Rectal smooth muscle tissue (tissue), 1 donor: ENCODE results near the gene MEAF6.
A peak's percentile ranks its signal among the peaks of the same experiment; 100 is the strongest.
"Not testable (repeated sequence)": the region's sequence is repeated elsewhere in the genome, so short reads cannot be mapped to it uniquely, and the experiment has no call there.

Source experiments
- H3K27ac ChIP-seq: one replicate; pipeline ENCODE4 v1.7.0; 2013; ENCODE audit warnings: low read depth, low read length, inconsistent platforms
- H3K27me3 ChIP-seq: one replicate; pipeline ENCODE4 v1.7.0; 2013; ENCODE audit warnings: low read length; ENCODE audit not compliant: control insufficient read depth, insufficient read depth
- H3K36me3 ChIP-seq: one replicate; pipeline ENCODE4 v1.7.0; 2013; ENCODE audit warnings: low read length; ENCODE audit not compliant: control insufficient read depth, insufficient read depth
- H3K4me1 ChIP-seq: one replicate; pipeline ENCODE4 v1.7.0; 2013; ENCODE audit warnings: low read length; ENCODE audit not compliant: control insufficient read depth, insufficient read depth
- H3K4me3 ChIP-seq: one replicate; pipeline ENCODE4 v1.7.0; 2013; ENCODE audit warnings: low read length
- H3K9ac ChIP-seq: one replicate; pipeline ENCODE4 v1.7.0; 2013; ENCODE audit warnings: low read length

MEAF6 gene

GRCh38 chr1:37514350-37515184, at the start of gene MEAF6:
Gene MEAF6, minus strand, starts transcription at chr1:37514766. Its CDS starts 20 bp downstream, at chr1:37514746.
- Histone ChIP-seq H3K9ac (peak within 1 kb of the TSS; percentile 76), H3K36me3 (peaks cover 3% of the 10 kb centered on the region), H3K27me3 (no peaks in the 10 kb centered on the region), H3K4me1 (no peaks in the 10 kb centered on the region), H3K27ac (peak within 1 kb of the TSS; percentile 92), H3K4me3 (peak within 1 kb of the TSS; percentile 92)

GRCh38 chr1:37562984-37563383, 48.4 kb upstream of the MEAF6 start:
- H3K36me3 ChIP-seq, result peaks cover 17% of the 10 kb centered on the region

GRCh38 chr1:37561133-37562132, 46.9 kb upstream of the MEAF6 start:
- H3K4me1 ChIP-seq, result peaks cover 7% of the 10 kb centered on the region
- H3K36me3 ChIP-seq, result peaks cover 6% of the 10 kb centered on the region
- H3K9ac ChIP-seq, result no peak overlapping the region
- no peak overlapping the region for H3K27ac ChIP-seq
- no peaks in the 10 kb centered on the region for H3K27me3 ChIP-seq
- H3K4me3 ChIP-seq, result no peak overlapping the region

More at GRCh38 chr1:37562984-37563383, 48.4 kb upstream of the MEAF6 start:
- Histone ChIP-seq H3K27me3 (no peaks in the 10 kb centered on the region), H3K9ac (no peak overlapping the region), H3K27ac (no peak overlapping the region), H3K4me1 (no peaks in the 10 kb centered on the region), H3K4me3 (no peak overlapping the region)

- H3K27ac ChIP-seq, result no peak overlapping the region
Observed at GRCh38 chr1:37560401-37561132, 46.0 kb upstream of the MEAF6 start.

GRCh38 chr1:37559957-37560379, 45.4 kb upstream of the MEAF6 start:
- not testable (repeated sequence) for H3K27ac ChIP-seq, H3K27me3 ChIP-seq, H3K4me1 ChIP-seq, H3K36me3 ChIP-seq, H3K9ac ChIP-seq, H3K4me3 ChIP-seq

More at GRCh38 chr1:37560401-37561132, 46.0 kb upstream of the MEAF6 start:
- Histone ChIP-seq H3K27me3 (no peaks in the 10 kb centered on the region), H3K36me3 (no peaks in the 10 kb centered on the region), H3K4me3 (no peak overlapping the region), H3K9ac (no peak overlapping the region), H3K4me1 (peaks cover 9% of the 10 kb centered on the region)

GRCh38 chr1:37559080-37559479, 44.5 kb upstream of the MEAF6 start:
- Histone ChIP-seq H3K9ac (no peak overlapping the region), H3K4me3 (no peak overlapping the region), H3K27me3 (no peaks in the 10 kb centered on the region), H3K4me1 (peaks cover 11% of the 10 kb centered on the region), H3K36me3 (no peaks in the 10 kb centered on the region), H3K27ac (no peak overlapping the region)

GRCh38 chr1:37558411-37558810, 43.8 kb upstream of the MEAF6 start:
- Histone ChIP-seq H3K9ac (no peak overlapping the region), H3K27me3 (no peaks in the 10 kb centered on the region), H3K4me1 (peaks cover 11% of the 10 kb centered on the region), H3K4me3 (no peak overlapping the region), H3K27ac (no peak overlapping the region), H3K36me3 (peaks cover 2% of the 10 kb centered on the region)

- Histone ChIP-seq H3K4me3 (peak overlapping the region; percentile 58), H3K27ac (no peak overlapping the region), H3K36me3 (peaks cover 2% of the 10 kb centered on the region), H3K27me3 (no peaks in the 10 kb centered on the region), H3K9ac (no peak overlapping the region), H3K4me1 (peaks cover 21% of the 10 kb centered on the region)
Observed at GRCh38 chr1:37557402-37557801, 42.8 kb upstream of the MEAF6 start.

GRCh38 chr1:37556712-37557196, 42.2 kb upstream of the MEAF6 start, which contains the start of gene DNALI1:
Gene DNALI1, plus strand, starts transcription at chr1:37556940. Its CDS starts 55 bp downstream, at chr1:37556995.
- Histone ChIP-seq H3K27ac (peak within 1 kb of the TSS; percentile 42), H3K4me1 (peaks cover 21% of the 10 kb centered on the region), H3K36me3 (peaks cover 3% of the 10 kb centered on the region), H3K4me3 (peak within 1 kb of the TSS; percentile 58), H3K27me3 (no peaks in the 10 kb centered on the region), H3K9ac (no peak within 1 kb of the TSS)

- Histone ChIP-seq H3K27me3 (no peaks in the 10 kb centered on the region), H3K9ac (peak within 1 kb of the TSS; percentile 96), H3K4me1 (peaks cover 21% of the 10 kb centered on the region), H3K4me3 (peak within 1 kb of the TSS; percentile 99), H3K27ac (peak within 1 kb of the TSS; percentile 95), H3K36me3 (peaks cover 10% of the 10 kb centered on the region)
Observed at GRCh38 chr1:37553927-37554808, 39.6 kb upstream of the MEAF6 start, which contains the start of gene SNIP1. Gene SNIP1, minus strand, starts transcription at chr1:37554293. Its CDS starts 64 bp downstream, at chr1:37554229.

- H3K36me3 ChIP-seq, result peaks cover 10% of the 10 kb centered on the region
- H3K9ac ChIP-seq, result peak overlapping the region; percentile 96
- no peaks in the 10 kb centered on the region for H3K27me3 ChIP-seq
- peak overlapping the region; percentile 99 for H3K4me3 ChIP-seq
- peak overlapping the region; percentile 95 for H3K27ac ChIP-seq
- H3K4me1 ChIP-seq, result peaks cover 21% of the 10 kb centered on the region
Observed at GRCh38 chr1:37553598-37553926, 39.0 kb upstream of the MEAF6 start.
